Hepatocyte (in vitro differentiated cells): ENCODE data around the gene B3GAT1. TPM values are rescaled to one million over a fixed set of nuclear protein-coding genes. Genes with fewer than 3 reads are reported as not detected.

ENCODE experiments used
- DNase-seq: peaks from one replicate; pipeline ENCODE4 v3.0.0-alpha.2; 2016; ENCODE audit warnings: low spot score
- H2AFZ ChIP-seq: fragments of 200-600 bp; sonication (generic); 2 replicates; pipeline ENCODE4 v1.6.0; 2016; ENCODE audit warnings: antibody characterized with exemption, mild to moderate bottlenecking
- H3K27ac ChIP-seq: fragments of 200-600 bp; sonication (generic); 2 replicates; pipeline ENCODE4 v1.5.1; 2016; ENCODE audit warnings: mild to moderate bottlenecking
- H3K27me3 ChIP-seq: fragments of 200-600 bp; sonication (generic); 2 replicates; pipeline ENCODE4 v1.6.1; 2016
- H3K36me3 ChIP-seq: fragments of 200-600 bp; sonication (generic); replicated peaks from 2 replicates; pipeline ENCODE4 v1.5.1; 2016; ENCODE audit warnings: low read depth; ENCODE audit not compliant: insufficient read depth
- H3K4me1 ChIP-seq: fragments of 200-600 bp; sonication (generic); 2 replicates; pipeline ENCODE4 v1.5.1; 2016; ENCODE audit warnings: mild to moderate bottlenecking, moderate library complexity; ENCODE audit not compliant: insufficient read depth
- H3K4me2 ChIP-seq: fragments of 200-600 bp; sonication (generic); 2 replicates; pipeline ENCODE4 v1.6.0; 2016
- H3K4me3 ChIP-seq: fragments of 200-600 bp; sonication (generic); 2 replicates; pipeline ENCODE4 v1.5.1; 2016; ENCODE audit warnings: mild to moderate bottlenecking
- H3K79me2 ChIP-seq: fragments of 200-600 bp; sonication (generic); 2 replicates; pipeline ENCODE4 v1.6.0; 2017; ENCODE audit warnings: mild to moderate bottlenecking
- H3K9me2 ChIP-seq: fragments of 200-600 bp; sonication (generic); replicated peaks from 2 replicates; pipeline ENCODE4 v1.6.0; 2017; ENCODE audit warnings: mild to moderate bottlenecking; ENCODE audit not compliant: insufficient read depth
- H3K9me3 ChIP-seq: fragments of 200-600 bp; sonication (generic); 2 replicates; pipeline ENCODE4 v1.5.1; 2016; ENCODE audit warnings: low read depth, mild to moderate bottlenecking
- H4K20me1 ChIP-seq: fragments of 200-600 bp; sonication (generic); 2 replicates; pipeline ENCODE4 v1.6.0; 2016; ENCODE audit warnings: mild to moderate bottlenecking; ENCODE audit not compliant: insufficient read depth, poor library complexity, severe bottlenecking
- CTCF ChIP-seq: fragments of 200-600 bp; sonication (generic); IDR thresholded peaks from 2 replicates; pipeline ENCODE4 v1.5.1; 2016; ENCODE audit warnings: antibody characterized with exemption, mild to moderate bottlenecking; ENCODE audit not compliant: poor library complexity
- EZH2 ChIP-seq: fragments of 200-600 bp; sonication (generic); IDR thresholded peaks from 2 replicates; pipeline ENCODE4 v1.6.1; 2016; ENCODE audit warnings: antibody characterized with exemption, mild to moderate bottlenecking, borderline replicate concordance
- EZH2phosphoT487 ChIP-seq: fragments of 200-600 bp; sonication (generic); IDR thresholded peaks from one replicate; pipeline ENCODE4 v1.6.1; 2018; ENCODE audit warnings: antibody characterized with exemption, mild to moderate bottlenecking, low read depth, moderate library complexity; ENCODE audit not compliant: unreplicated experiment, severe bottlenecking
- WGBS: methylation state at CpG from one replicate; pipeline ENCODE4 v1.1.6; 2016; ENCODE audit warnings: low lambda C conversion rate; ENCODE audit errors: missing lambda C conversion rate; 5-methylcytosine and 5-hydroxymethylcytosine counted together
- polyA plus RNA-seq: library from polyadenylated mRNA; unstranded; fragments of >200 nt; fragmentation: Nextera tagmentation; extraction: Ambion mirVana; gene quantifications from 2 replicates; pipeline ENCODE4 v1.2.1, GENCODE V29; 2016
- total RNA-seq: library from RNA; depleted of rRNA; stranded (reverse); fragments of >200 nt; gene quantifications from 2 replicates; pipeline ENCODE4 v1.2.3, GENCODE V29; 2014

B3GAT1 gene
- total and polyA plus RNA-seq, 2 experiments from 2014 or later, result 0.17 to 0.40 TPM

GRCh38 chr11:134358856-134359490 lies 53.1 kb downstream of the B3GAT1 start:
- Histone ChIP-seq H3K9me2 (no peaks in the 10 kb centered on the region), H3K4me3 (no peak overlapping the region), H3K27ac (no peak overlapping the region), H3K9me3 (no peaks in the 10 kb centered on the region), H3K27me3 (no peaks in the 10 kb centered on the region), H3K4me2 (no peak overlapping the region), H4K20me1 (no peaks in the 10 kb centered on the region), H3K79me2 (no peaks in the 10 kb centered on the region), H3K4me1 (no peaks in the 10 kb centered on the region), H3K36me3 (no peaks in the 10 kb centered on the region), H2AFZ (no peak overlapping the region)
- DNase-seq, result no peak
- 91% methylated on average over 18 of the region's 18 CpGs for WGBS
- no peak for TF ChIP-seq CTCF
- TF ChIP-seq EZH2, result no peak
- no peak for TF ChIP-seq EZH2phosphoT487

GRCh38 chr11:134358165-134358855 lies 53.7 kb downstream of the B3GAT1 start:
- no peak overlapping the region for H2AFZ ChIP-seq
- no peaks in the 10 kb centered on the region for H3K9me3 ChIP-seq
- TF ChIP-seq CTCF, result no peak
- TF ChIP-seq EZH2, result no peak
- TF ChIP-seq EZH2phosphoT487, result no peak
- no peaks in the 10 kb centered on the region for H3K9me2 ChIP-seq
- no peaks in the 10 kb centered on the region for H3K79me2 ChIP-seq
- H3K27me3 ChIP-seq, result no peaks in the 10 kb centered on the region
- no peaks in the 10 kb centered on the region for H3K36me3 ChIP-seq
- no peaks in the 10 kb centered on the region for H3K4me1 ChIP-seq
- WGBS, result 93% methylated on average over 27 of the region's 27 CpGs
- no peaks in the 10 kb centered on the region for H4K20me1 ChIP-seq
- H3K4me3 ChIP-seq, result no peak overlapping the region
- no peak overlapping the region for H3K27ac ChIP-seq
- no peak for DNase-seq
- no peak overlapping the region for H3K4me2 ChIP-seq

GRCh38 chr11:134357545-134357839 lies 54.5 kb downstream of the B3GAT1 start:
- no peaks in the 10 kb centered on the region for H4K20me1 ChIP-seq
- no peaks in the 10 kb centered on the region for H3K79me2 ChIP-seq
- no peak overlapping the region for H2AFZ ChIP-seq
- no peaks in the 10 kb centered on the region for H3K9me2 ChIP-seq
- no peaks in the 10 kb centered on the region for H3K36me3 ChIP-seq
- no peaks in the 10 kb centered on the region for H3K9me3 ChIP-seq
- 87% methylated on average over 8 of the region's 8 CpGs for WGBS
- no peak overlapping the region for H3K4me2 ChIP-seq
- TF ChIP-seq EZH2phosphoT487 (no peak), EZH2 (no peak), CTCF (no peak)
- no peaks in the 10 kb centered on the region for H3K4me1 ChIP-seq
- H3K4me3 ChIP-seq, result no peak overlapping the region
- H3K27ac ChIP-seq, result no peak overlapping the region
- no peak for DNase-seq
- H3K27me3 ChIP-seq, result no peaks in the 10 kb centered on the region
